K562 (cell line): ENCODE results near the gene IPO11. TPM values are rescaled to one million over a fixed set of nuclear protein-coding genes. Genes with fewer than 3 reads are reported as not detected.

Source experiments
- ATF3 ChIP-seq, 2 experiments: fragments of 450-650 bp in 1 of 2; sonication (generic) in 1 of 2; formaldehyde crosslinking in 1 of 2; IDR thresholded peaks in 1 of 2; conservative IDR thresholded peaks in 1 of 2; 2 replicates each; pipeline versions ENCODE4 v1.6.1 to v1.8.1; 2016 to 2023; ENCODE audit warnings: mild to moderate bottlenecking in 2 of 2, moderate library complexity in 2 of 2, inconsistent platforms in 1 of 2, missing genetic modification reagents in 1 of 2
- ATF7 ChIP-seq: fragments of 450-650 bp; IDR thresholded peaks from 2 replicates; pipeline ENCODE4 v1.7.1; 2014; ENCODE audit warnings: mild to moderate bottlenecking, moderate library complexity
- CCAR2 ChIP-seq: fragments of 200-400 bp; formaldehyde crosslinking; IDR thresholded peaks from 2 replicates; pipeline ENCODE4 v1.6.1; 2017; ENCODE audit warnings: mild to moderate bottlenecking, low read depth, low read length
- FOSL1 ChIP-seq: fragments of 200-800 bp; sonication (Bioruptor generic); conservative IDR thresholded peaks from 2 replicates; pipeline ENCODE4 v1.6.1; 2016; ENCODE audit warnings: missing genetic modification characterization, missing compliant biosample characterization
- FOXA1 ChIP-seq: fragments of 450-650 bp; IDR thresholded peaks from 2 replicates; pipeline ENCODE4 v1.6.1; 2016; ENCODE audit warnings: mild to moderate bottlenecking, borderline replicate concordance
- FOXA3 ChIP-seq, 2 experiments: fragments of 450-650 bp in 1 of 2; sonication (generic) in 1 of 2; formaldehyde crosslinking; IDR thresholded peaks in 1 of 2; conservative IDR thresholded peaks in 1 of 2; 2 replicates each; pipeline versions ENCODE4 v1.4.0 to v1.8.0; 2020 to 2022; ENCODE audit warnings: mild to moderate bottlenecking in 2 of 2, missing genetic modification reagents in 1 of 2
- FOXK2 ChIP-seq, 2 experiments: fragments of 450-650 bp; IDR thresholded peaks in 1 of 2; conservative IDR thresholded peaks in 1 of 2; 2 replicates each; pipeline ENCODE4 v1.6.1; 2016; ENCODE audit warnings: low read depth in 2 of 2, mild to moderate bottlenecking in 1 of 2
- KLF10 ChIP-seq: fragments of 250-450 bp; sonication (Bioruptor Pico); IDR thresholded peaks from 2 replicates; pipeline ENCODE4 v1.6.1; 2021; ENCODE audit warnings: matching md5 sums
- NR0B1 ChIP-seq: fragments of 450-650 bp; IDR thresholded peaks from one replicate; pipeline ENCODE4 v1.6.1; 2018; ENCODE audit warnings: mild to moderate bottlenecking, moderate library complexity; ENCODE audit not compliant: partially characterized antibody
- RBM14 ChIP-seq: fragments of 200-400 bp; formaldehyde crosslinking; IDR thresholded peaks from 2 replicates; pipeline ENCODE4 v1.6.1; 2018; ENCODE audit warnings: low read depth, mild to moderate bottlenecking, low read length, moderate library complexity, borderline replicate concordance; ENCODE audit not compliant: insufficient read depth
- RCOR1 ChIP-seq, 2 experiments: IDR thresholded peaks; 2 replicates each; pipeline ENCODE4 v1.6.1; 2012; ENCODE audit warnings: low read depth in 2 of 2, low read length in 2 of 2, borderline replicate concordance in 1 of 2, improper control_type of control experiment in 1 of 2
- RHOXF2B ChIP-seq: fragments of 250-450 bp; sonication (Bioruptor Pico); conservative IDR thresholded peaks from 2 replicates; pipeline ENCODE4 v1.5.1; 2021
- SAFB2 ChIP-seq: fragments of 200-400 bp; formaldehyde crosslinking; IDR thresholded peaks from 2 replicates; pipeline ENCODE4 v1.6.1; 2018; ENCODE audit warnings: borderline replicate concordance, low read length, low read depth, moderate library complexity; ENCODE audit not compliant: severe bottlenecking
- SOX6 ChIP-seq: fragments of 450-650 bp; IDR thresholded peaks from 2 replicates; pipeline ENCODE4 v1.6.1; 2014; ENCODE audit warnings: mild to moderate bottlenecking
- SREBF1 ChIP-seq: fragments of 150-350 bp; IDR thresholded peaks from 2 replicates; pipeline ENCODE4 v1.6.1; 2014; ENCODE audit warnings: antibody characterized with exemption, low read depth, low read length, borderline replicate concordance
- TCF7L2 ChIP-seq: fragments of 150-350 bp; IDR thresholded peaks from 2 replicates; pipeline ENCODE4 v1.6.1; 2016; ENCODE audit warnings: low read depth, mild to moderate bottlenecking, low read length, moderate library complexity
- TSC22D4 ChIP-seq: fragments of 450-650 bp; IDR thresholded peaks from 2 replicates; pipeline ENCODE4 v1.6.1; 2016; ENCODE audit warnings: missing genetic modification characterization, missing biosample characterization, control low read depth
- ZKSCAN3 ChIP-seq: fragments of 250-450 bp; sonication (Bioruptor Pico); IDR thresholded peaks from 2 replicates; pipeline ENCODE4 v1.4.0; 2020
- ZNF3 ChIP-seq: fragments of 250-450 bp; sonication (Bioruptor Pico); IDR thresholded peaks from 2 replicates; pipeline ENCODE4 v1.5.0; 2021; ENCODE audit warnings: mild to moderate bottlenecking, moderate library complexity
- ZNF696 ChIP-seq: fragments of 250-450 bp; sonication (Bioruptor Pico); conservative IDR thresholded peaks from 2 replicates; pipeline ENCODE4 v1.4.0; 2020; ENCODE audit warnings: mild to moderate bottlenecking, moderate library complexity
- polyA plus RNA-seq, 8 experiments: library from polyadenylated mRNA; depleted of rRNA in 4 of 8; stranded (reverse) in 5 of 8; unstranded in 3 of 8; fragments of >200 nt; fragmentation: Nextera tagmentation in 2 of 8; fragmentation: Illumina TruSeq in 1 of 8; extraction: Ambion mirVana in 2 of 8; extraction: Trizol in 1 of 8; gene quantifications; 2 replicates each; pipeline versions ENCODE4 v1.2.1 to v1.2.3, GENCODE V29; 2011 to 2014; ENCODE audit warnings: inconsistent platforms in 1 of 8, missing spikeins in 1 of 8
- total RNA-seq, 7 experiments: library from RNA; depleted of rRNA in 6 of 7; stranded (reverse); fragments of >200 nt in 6 of 7; fragmentation: Illumina TruSeq in 2 of 7; extraction: Trizol in 2 of 7; gene quantifications; 2 replicates each; pipeline versions ENCODE4 v1.2.1 to v1.2.3, GENCODE V29; 2011 to 2021; ENCODE audit warnings: low replicate concordance in 1 of 7
- TF ChIP-seq, protein P1 (sequence below): IDR thresholded peaks from 3 replicates; pipeline ENCODE4 v1.6.1; 2011; ENCODE audit warnings: borderline replicate concordance, mild to moderate bottlenecking, moderate library complexity; ENCODE audit not compliant: insufficient read length; ENCODE audit errors: extremely low read depth
- TF ChIP-seq, protein P2 (sequence below): fragments of 200-800 bp; sonication (Bioruptor generic); IDR thresholded peaks from 2 replicates; pipeline ENCODE4 v1.6.1; 2017; ENCODE audit warnings: missing genetic modification characterization, missing compliant biosample characterization

Gene IPO11
- total and polyA plus RNA-seq, 9 of the 15 experiments (the other 6 are each of a cell fraction or from before 2014, with no cell fraction given): 38.7 to 96.0 (median 70.9) TPM

GRCh38 chr5:62585751-62586150 lies 173.2 kb downstream of the IPO11 start (continued):
- TF ChIP-seq ATF3 (IDR thresholded peaks at IDR 0.05) (peak; percentile 79), ATF3 (CRISPR knock-in tag; conservative IDR thresholded peaks at IDR 0.05) (no peak), FOXA1 (no peak), ZKSCAN3 (CRISPR knock-in tag) (no peak), TSC22D4 (tag) (no peak), FOXK2 (conservative IDR thresholded peaks at IDR 0.05 in 1 of 2, IDR thresholded peaks at IDR 0.05 in 1 of 2; ENCODE audit: low read depth in 2 of 2) (peak; percentile 26 to 61; a peak in 2 of 4 replicates), ZNF3 (CRISPR knock-in tag) (no peak), SAFB2 (no peak), TCF7L2 (no peak), NR0B1 (no peak), ZNF696 (CRISPR knock-in tag) (no peak), ATF7 (0 out of 2 replicates have a peak, but pooled peaks have one; percentile 25), SREBF1 (no peak), RBM14 (no peak), FOSL1 (tag) (peak; percentile 93), KLF10 (CRISPR knock-in tag) (no peak), CCAR2 (no peak), SOX6 (no peak), RHOXF2B (CRISPR knock-in tag) (no peak), FOXA3 (CRISPR knock-in tag; conservative IDR thresholded peaks at IDR 0.05 in 1 of 2, IDR thresholded peaks at IDR 0.05 in 1 of 2) (no peak), RCOR1 (IDR thresholded peaks at IDR 0.05; ENCODE audit: borderline replicate concordance in 1 of 2, low read depth in 2 of 2, low read length in 2 of 2) (peak in 1 of 2 experiments; percentile 80; a peak in 1 of 4 replicates)
- TF ChIP-seq, protein P1, sequence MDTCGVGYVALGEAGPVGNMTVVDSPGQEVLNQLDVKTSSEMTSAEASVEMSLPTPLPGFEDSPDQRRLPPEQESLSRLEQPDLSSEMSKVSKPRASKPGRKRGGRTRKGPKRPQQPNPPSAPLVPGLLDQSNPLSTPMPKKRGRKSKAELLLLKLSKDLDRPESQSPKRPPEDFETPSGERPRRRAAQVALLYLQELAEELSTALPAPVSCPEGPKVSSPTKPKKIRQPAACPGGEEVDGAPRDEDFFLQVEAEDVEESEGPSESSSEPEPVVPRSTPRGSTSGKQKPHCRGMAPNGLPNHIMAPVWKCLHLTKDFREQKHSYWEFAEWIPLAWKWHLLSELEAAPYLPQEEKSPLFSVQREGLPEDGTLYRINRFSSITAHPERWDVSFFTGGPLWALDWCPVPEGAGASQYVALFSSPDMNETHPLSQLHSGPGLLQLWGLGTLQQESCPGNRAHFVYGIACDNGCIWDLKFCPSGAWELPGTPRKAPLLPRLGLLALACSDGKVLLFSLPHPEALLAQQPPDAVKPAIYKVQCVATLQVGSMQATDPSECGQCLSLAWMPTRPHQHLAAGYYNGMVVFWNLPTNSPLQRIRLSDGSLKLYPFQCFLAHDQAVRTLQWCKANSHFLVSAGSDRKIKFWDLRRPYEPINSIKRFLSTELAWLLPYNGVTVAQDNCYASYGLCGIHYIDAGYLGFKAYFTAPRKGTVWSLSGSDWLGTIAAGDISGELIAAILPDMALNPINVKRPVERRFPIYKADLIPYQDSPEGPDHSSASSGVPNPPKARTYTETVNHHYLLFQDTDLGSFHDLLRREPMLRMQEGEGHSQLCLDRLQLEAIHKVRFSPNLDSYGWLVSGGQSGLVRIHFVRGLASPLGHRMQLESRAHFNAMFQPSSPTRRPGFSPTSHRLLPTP: no peak
- TF ChIP-seq, protein P2, sequence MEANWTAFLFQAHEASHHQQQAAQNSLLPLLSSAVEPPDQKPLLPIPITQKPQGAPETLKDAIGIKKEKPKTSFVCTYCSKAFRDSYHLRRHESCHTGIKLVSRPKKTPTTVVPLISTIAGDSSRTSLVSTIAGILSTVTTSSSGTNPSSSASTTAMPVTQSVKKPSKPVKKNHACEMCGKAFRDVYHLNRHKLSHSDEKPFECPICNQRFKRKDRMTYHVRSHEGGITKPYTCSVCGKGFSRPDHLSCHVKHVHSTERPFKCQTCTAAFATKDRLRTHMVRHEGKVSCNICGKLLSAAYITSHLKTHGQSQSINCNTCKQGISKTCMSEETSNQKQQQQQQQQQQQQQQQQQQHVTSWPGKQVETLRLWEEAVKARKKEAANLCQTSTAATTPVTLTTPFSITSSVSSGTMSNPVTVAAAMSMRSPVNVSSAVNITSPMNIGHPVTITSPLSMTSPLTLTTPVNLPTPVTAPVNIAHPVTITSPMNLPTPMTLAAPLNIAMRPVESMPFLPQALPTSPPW (CRISPR knock-in tag): no peak
